Fibroblast of skin of right biceps (primary cell): ENCODE measurements around the gene TMEM50A.
"Not testable (repeated sequence)": the region's sequence is repeated elsewhere in the genome, so short reads cannot be mapped to it uniquely, and the experiment has no call there.

Source experiments
- DNase-seq: peaks from one replicate; pipeline ENCODE4 v3.0.0-alpha.2; 2013

TMEM50A gene

DNA sequence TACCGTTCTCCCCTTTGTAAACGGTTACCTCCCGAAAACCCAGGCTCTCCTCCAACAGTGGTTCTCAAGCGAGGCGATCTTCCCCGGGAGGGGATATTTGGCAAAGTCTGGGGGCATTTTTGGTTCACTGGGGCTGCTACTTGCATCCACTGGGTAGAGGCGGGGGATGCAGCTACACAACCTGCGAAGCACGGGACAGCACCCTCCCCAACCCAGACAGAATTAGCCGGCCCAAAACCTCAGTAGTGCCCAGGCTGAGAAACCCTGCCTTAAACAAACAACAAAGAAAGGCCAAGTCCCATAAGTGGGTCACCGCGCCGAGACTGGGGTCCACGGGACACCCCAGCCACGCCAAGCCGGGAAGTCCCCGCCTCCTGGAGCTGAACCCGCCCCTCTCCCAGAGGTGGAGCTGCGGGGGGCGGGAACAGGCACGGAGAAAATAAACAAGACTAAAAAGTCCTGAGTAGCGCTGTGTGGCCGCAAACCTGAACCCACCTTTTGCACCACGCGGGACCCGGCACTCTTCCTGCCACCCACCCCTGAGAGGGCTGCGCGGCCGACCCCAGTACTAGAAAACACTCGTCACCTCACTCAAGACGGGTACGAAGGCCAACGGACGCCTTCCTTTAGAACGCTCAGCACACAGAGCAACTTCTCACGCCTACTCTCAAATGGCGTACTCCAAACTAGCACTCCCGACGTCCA lies 499 bp upstream of the TMEM50A start:
- DNase-seq = not testable (repeated sequence)

DNA sequence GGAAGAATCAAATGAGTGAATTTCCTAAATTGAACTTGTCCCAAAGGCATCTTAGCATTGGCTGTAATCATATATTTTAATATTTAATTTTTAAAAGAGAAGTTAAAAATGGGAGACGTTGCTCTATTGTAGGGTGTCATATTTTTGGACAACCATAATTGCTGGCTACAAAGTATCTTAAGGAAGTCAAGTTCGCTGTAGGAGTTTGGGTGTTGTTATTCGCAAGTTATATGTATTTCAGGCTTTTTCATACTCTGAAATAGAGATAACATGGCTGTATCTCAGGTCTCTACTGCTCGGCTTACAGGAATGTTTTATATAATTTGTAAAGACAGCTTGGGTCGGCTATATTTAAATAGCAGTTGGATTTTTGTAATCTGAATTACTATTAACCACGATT lies 852 bp downstream of the TMEM50A start:
- no peak for DNase-seq

DNA sequence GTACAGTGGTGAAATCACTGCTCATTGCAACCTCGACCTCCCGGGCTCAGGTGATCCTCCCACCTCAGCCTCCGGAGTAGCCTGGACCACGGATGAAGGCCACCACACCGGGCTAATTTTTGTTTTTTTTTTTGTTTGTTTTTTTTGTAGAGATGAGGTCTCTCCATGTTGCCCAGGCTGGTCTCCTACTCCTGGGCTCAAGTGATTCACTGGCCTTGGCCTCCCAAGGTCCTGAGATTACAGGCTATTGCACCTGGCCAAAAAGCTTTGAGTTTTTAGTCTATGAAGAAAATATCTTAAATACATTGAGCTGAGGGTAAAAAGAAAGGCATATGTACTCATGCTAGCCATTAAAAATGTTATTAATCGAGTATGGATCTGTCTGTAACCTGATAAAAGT lies 3.6 kb downstream of the TMEM50A start:
- DNase-seq = no peak

DNA sequence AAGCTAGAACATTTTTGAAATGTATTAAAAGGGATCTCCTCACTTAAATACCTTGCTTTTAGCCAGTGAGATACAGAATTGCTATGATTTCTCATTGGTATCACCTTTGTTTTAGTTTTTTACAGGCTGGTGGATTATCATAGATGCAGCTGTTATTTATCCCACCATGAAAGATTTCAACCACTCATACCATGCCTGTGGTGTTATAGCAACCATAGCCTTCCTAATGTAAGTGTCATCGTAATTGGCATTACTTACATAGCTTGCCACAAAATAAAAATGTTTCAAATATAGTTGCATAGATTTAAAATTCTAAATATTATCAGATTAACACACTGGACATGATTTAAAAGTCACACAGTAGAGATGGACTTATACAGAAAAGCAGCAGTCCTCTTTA lies 4.7 kb downstream of the TMEM50A start:
- DNase-seq = no peak

DNA sequence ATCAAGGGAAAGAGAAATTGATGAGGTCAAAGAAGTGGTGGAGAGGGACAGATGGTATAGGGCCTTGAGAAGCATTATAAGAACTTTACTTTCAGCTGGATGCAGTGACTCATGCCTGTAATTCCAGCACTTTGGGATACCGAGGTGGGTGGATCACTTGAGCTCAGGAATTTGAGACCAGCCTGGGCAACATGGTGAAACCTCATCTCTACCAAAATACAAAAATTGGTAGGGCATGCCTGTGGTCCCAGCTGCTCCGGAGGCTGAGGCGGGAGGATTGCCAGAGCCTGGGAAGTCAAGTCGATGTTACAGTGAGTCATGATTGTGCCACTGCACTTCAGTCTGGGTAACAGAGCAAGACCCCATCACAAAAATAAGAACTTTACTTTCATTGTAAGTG lies 5.7 kb downstream of the TMEM50A start:
- peak; percentile 94 for DNase-seq

DNA sequence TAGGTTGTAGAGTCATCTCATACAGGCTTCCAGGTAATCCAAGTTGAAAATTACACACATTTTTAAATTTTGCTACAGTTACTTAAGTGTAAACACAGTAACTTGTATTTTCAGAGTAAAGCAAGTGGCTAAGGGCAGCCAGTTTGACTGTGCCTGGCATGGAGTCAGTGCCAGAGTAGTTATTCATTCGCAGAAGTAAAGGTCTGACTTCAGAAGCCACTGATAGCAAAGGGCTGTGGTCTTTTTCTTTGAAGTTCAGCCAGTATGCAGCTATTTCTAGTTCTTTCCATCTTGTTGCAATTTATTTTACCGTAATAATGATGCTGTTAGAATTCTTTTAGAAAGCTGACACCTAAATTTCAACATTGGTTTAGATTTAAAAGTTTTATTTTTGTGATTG lies 9.4 kb downstream of the TMEM50A start:
- DNase-seq = no peak

DNA sequence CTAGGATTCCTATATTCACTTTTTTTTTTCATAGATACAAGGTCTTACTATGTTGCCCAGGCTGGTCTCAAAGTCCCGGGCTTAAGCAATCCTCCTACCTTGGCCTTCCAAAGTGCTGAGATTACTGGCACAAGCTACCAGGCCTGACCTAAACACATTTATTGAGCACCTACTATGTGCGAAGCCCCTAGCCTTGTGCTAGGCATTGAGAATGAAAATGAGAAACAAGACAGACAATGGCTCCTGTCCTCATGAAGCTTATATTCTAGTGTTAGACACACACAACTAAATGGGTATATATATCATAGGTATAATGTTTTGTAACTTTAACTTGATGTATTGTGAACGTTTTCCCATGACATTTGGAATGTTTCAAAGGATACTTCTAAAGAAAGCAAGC lies 11.5 kb downstream of the TMEM50A start:
- no peak for DNase-seq

DNA sequence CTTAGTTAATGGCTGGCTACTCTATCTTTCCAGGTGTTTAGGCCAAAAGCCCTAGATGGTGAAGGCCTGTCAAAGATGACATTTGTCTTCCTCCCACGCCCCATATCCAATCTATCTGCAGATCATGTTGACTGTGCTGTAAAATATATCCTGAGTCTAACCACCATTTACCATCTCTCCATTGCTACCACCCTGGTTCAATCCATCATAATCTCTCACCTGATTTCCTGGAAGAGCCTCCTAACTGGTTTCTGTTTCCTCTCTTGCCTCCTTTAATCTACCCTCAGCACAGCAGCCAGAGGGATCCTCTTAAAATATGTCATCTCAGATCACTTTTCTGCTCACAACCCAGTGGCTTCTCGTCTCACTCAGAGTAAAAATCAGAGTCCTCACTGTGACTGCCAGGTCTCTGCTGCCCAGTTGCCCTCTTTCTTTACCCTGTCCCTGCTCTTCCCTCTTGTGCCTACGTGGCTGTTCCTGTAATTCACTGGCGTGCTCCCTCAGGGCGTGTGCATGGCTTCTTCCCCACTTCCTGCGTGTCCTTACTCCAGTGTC lies 17.8 kb downstream of the TMEM50A start:
- no peak for DNase-seq

DNA sequence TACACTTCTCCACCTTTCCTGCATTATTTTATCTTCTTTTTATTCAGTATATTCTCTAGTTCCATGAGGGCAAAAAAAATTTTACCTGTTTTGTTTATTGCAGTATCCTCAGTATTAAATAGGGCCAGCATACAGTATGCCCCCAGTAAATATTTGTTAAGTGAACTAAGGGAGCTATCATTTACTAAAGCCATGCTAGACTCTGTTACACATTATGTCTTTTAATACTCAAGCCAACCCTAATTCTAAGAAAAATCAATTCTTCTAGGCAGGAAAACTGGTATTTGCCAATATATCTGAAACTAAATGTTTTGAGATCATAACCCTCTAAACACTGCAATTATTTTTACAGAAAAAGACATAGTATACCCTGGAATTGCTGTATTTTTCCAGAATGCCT lies 18.3 kb downstream of the TMEM50A start:
- DNase-seq = no peak

DNA sequence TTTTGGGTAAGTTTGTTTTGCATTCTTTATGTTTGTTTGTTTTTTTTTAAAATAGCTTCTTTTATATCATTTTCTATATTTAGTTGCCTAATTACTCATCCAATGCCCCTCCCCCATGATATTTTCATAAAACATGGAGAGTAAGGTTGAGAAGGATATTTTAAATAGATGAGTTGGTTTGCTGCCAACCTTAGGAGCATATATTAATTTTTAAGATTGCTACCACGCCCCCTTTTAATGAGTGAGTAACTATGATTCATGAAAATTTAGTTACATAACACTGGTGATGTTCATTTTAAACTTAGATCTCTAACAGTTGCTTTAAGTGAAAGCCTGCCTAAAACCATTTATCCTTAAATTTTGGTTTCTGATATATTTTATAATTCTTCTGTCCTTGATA lies 18.7 kb downstream of the TMEM50A start:
- DNase-seq = peak; percentile 68

DNA sequence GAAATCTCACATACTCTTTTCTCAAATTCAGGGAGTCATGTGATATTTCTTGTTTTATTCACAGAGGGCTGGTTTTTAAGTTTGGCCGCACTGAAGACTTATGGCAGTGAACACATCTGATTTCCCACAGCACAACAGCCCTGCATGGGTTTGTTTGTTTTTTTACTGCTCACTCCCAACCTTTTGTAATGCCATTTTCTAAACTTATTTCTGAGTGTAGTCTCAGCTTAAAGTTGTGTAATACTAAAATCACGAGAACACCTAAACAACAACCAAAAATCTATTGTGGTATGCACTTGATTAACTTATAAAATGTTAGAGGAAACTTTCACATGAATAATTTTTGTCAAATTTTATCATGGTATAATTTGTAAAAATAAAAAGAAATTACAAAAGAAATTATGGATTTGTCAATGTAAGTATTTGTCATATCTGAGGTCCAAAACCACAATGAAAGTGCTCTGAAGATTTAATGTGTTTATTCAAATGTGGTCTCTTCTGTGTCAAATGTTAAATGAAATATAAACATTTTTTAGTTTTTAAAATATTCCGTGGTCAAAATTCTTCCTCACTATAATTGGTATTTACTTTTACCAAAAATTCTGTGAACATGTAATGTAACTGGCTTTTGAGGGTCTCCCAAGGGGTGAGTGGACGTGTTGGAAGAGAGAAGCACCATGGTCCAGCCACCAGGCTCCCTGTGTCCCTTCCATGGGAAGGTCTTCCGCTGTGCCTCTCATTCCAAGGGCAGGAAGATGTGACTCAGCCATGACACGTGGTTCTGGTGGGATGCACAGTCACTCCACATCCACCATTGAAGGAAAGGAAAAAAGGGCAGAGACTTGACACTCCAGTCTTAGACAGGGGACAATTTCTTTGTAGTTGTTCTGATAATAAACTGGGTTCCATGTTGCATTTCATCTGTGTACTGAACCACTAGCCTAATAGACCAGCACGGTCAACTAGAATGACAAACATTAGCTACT lies 22.8 kb downstream of the TMEM50A start:
- DNase-seq = peak; percentile 88

DNA sequence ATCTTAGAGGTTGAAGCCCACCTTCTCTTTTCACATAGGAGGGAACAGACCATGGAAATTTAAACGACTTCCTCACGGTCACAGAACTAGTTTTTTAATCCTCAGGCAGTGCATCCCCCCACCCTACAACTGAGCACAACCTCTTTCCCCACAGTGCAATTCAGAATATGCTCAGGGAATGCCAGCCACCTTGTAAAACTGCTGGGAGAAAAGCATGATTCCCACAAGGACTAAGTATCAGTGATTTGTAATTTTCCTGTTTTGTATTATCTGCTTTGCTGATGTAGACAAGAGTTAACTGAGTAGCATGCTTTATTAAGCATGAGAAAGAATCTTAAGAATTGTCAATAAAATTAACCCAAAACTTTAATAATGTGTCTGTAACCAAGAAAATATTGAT lies 23.8 kb downstream of the TMEM50A start:
- no peak for DNase-seq

DNA sequence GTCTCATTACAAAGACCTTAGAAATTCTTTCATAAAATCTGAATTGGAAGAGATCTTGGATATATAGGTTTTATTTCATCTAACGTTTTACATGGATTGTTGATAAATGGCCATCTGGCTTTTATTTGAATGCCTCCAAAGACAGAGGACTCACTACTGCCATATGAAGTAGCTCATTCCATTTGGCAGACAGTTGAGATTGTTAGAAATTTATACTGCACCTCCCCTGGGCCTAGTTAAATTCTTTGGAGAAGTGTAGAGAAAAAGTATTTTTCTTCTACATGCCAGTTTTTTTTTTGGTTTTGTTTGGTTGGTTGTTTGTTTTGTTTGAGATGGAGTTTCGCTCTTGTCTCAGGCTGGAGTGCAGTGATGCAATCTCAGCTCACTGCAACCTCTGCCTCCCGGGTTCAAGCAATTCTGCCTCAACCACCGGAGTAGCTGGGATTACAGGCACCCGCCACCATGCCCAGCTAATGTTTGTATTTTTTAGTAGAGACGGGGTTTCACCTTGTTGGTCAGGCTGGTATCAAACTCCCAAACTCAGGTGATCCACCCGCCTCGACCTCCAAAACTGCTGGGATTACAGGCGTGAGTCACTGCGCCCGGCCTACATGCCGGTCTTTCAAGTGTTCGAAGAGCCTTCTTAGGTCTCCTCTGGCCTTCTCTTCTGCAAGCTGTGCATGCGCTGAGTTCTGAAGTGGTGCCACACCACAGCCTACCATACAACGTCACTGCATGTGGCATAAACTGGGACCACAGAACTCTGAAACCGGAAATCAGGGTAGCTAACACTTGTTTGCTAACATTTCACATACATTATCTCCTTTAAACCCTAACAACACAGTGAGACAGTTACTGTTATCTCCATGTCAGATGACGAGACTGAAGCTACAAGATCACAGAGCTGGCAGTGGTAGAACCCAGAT lies 24.8 kb downstream of the TMEM50A start:
- DNase-seq = not testable (repeated sequence)

DNA sequence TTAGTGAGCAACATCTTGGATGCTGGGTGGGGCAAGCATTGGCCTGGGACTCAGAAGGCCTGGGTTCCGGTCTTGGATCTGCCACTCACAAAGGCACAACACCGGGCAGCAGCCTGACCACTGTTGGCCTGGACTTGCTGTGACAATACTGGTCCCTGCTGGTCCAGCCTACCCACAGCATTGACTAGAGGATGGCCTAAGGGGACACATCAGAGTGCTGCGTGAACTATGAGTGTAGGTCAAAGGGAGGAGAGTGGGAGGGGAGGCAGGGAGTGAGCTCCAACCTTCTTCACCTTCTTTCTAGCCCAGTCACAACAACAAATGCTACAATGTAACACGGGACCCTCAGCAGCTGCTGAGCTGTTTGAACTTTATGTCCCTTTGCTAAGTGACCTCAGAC lies 31.1 kb downstream of the TMEM50A start:
- DNase-seq = no peak

DNA sequence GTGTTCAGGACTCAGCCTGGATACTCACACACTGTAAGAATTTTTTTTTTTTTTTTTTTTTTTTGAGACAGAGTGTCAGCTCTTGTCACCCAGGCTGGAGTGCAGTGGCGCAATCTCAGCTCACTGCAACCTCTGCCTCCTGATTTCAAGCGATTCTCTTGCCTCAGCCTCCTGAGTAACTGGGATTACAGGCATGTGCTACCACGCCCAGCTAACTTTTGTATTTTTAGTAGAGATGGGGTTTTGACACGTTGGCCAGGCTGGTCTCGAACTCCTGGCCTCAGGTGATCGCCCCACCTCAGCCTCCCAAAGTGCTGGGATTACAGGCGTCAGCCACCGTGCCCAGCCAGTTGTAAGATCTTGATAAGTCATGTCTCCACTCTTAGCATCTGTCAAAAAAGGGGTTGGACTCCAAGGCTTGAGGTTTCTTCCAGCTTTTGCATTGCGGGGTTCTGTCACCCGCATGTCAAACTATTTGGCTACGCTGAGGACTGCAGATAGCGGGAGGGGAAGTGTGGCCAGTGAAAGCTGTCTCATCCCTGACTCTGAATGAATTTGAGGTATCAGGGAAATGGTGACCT lies 31.6 kb downstream of the TMEM50A start:
- DNase-seq = not testable (repeated sequence)

DNA sequence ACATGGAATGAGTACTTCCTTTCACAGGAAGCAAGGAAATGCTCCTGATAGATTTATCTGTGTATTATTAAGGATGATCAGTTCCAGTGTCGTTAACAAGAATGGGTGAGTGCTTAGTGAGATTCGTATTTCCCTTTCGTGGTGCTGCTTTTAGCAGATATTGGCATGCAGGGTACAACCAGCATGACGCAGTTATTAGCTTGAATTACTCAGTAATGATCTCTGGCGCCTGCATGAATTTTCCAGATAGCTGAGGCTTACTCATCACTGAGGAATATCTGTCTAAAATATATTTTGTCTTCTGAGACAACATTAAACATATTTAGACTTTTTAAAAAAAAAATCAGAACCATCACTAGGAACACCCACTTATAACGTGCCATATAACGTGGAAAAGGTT lies 33.6 kb downstream of the TMEM50A start:
- peak; percentile 97 for DNase-seq

DNA sequence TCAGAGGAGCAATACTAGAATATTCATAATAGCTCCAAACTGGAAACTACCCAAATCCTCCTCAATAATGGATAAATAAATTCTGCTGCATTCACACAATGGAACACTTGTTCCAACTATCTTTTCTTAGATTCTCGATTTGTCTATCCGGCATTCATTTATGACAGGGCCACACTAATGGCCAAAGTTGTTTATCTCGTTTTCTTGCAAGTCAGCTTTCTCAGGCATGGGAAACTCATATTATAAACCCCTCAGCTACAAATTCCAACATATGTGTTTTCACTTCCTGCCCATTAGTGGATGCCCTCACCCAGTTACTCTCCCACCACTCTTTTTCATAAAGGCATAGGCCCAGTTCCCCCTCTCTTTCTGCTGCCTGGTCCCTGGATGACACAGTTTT lies 40.2 kb downstream of the TMEM50A start:
- not testable (repeated sequence) for DNase-seq

DNA sequence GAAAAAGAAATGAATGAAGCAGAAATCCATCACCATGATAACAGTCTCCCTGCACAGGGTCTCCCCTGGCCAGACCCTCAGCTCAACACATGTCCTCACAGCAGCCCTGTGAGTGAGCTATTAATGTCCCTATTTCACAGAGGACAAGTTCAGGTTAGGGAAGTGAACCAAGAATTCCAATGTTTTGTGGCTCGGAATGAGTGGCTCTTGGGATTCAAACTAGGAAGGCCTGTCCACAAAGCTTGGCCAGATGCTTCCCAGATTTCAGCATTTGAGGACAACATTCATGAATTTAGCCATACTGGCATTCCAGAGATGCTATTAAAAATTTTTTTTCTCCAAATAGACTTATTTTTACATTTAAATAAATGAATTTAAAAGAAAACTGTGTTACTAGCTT lies 44.4 kb downstream of the TMEM50A start:
- DNase-seq = peak; percentile 38

DNA sequence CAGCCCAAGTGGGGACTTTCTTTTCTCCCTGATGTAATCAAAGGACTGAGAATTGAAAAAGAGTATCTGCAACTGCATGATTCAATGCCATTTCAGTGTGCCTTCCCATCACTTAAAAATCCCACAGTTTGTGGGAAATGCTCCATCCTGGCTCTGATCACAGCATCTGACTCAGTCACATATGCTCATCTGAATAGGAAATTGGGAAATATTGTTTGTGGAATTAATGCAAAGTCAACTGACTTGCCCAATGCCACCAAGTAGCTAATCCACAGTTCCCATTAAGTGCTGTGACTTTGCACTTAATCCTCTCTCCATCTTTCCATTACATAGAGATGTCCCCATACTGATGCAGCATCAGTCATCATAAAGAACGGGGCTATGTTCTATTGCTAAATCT lies 45.0 kb downstream of the TMEM50A start:
- peak; percentile 89 for DNase-seq

DNA sequence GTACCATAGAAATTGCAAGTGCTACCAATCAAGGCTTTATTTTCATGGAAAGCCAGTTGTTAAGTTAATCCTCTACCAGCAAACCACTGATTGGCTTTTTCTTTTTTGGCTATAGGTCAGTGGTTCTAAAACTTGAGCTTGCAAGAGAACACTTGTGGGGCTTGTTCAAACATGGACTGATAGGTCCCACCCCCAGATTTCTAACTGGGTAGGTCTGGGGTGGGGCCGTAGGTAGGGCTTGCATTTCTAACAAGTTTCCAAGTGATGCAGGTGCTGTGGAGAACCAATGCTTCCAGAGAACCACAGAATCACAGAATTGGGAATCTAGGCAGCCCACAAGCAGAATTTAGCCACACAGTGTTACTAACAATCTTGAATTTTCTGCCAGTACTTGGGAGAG lies 45.7 kb downstream of the TMEM50A start:
- not testable (repeated sequence) for DNase-seq

DNA sequence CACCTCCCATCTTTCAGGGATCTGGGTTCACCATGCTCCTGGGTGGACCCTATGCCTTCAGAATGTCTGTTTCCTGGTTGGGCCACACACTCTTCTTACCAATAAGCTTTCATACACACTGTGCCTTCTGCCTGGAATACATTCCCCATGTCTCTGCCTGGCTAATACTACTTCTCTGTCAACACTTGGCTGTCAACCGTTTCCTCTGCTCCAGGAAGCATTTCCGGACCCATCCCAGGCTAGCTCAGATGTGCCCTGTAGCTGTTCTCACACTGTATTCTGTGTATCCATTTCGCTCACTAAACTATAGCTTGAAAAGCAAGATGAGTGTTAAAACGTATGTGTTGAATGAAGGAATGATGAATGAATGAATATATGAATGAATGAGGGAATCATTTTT lies 49.0 kb downstream of the TMEM50A start:
- DNase-seq = not testable (repeated sequence)

DNA sequence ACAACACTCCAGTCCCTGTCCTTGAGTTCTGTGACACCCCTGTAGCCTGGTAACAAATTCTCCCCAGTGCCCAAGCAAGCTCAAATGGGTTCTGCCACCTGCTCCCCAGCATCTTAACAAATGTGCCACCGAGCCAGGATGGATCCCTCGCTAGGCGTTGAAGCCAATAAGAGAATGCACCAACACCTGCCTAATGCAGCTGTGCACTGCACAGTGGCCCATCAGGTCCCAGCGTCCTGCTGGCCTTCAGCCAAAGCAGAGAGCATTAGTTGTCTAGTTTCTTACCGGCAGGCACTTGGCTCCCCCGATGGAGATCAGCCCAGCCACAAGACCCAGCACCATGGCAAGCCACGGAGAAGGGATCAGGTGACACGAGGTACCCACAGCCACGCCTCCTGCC lies 50.6 kb downstream of the TMEM50A start:
- not testable (repeated sequence) for DNase-seq
